GM19468 (cell line): ENCODE results near the gene TCP11X2.
"Not testable (repeated sequence)": the region's sequence is repeated elsewhere in the genome, so short reads cannot be mapped to it uniquely, and the experiment has no call there.

ENCODE experiments used
- ATAC-seq: cut with Tn5 transposase; IDR thresholded peaks from one replicate; pipeline ENCODE4 v1.9.1; 2021; ENCODE audit warnings: mild to moderate bottlenecking, moderate library complexity, moderate number of reproducible peaks; ENCODE audit not compliant: unreplicated experiment; ENCODE audit errors: extremely low read depth

Gene TCP11X2

DNA sequence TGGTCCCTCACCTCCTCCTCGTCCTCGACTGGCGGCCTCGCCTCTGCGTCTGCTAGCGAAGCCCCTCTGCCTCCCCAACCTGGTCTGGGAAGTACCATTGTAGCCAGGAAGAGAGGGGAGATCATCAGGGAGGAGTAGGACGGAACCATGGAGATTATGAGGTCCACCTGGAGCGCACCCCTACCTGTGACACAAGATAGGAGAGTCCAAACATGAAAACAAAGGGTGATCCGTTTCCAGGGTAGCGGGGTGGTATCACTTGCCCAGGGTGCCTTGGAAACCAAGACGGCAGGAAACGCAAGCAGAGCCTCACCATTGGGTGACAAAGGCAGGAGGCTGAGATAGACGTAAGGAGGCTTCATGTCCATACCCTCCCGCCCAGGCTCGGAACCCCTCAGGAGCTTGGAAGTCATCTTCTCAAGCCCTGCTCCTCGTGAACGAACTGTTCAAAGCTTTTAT lies at the start of gene TCP11X2:
Gene TCP11X2, minus strand, starts transcription at position 51 of the 459 bp plus-strand sequence.
- not testable (repeated sequence) for ATAC-seq

GRCh38 chrX:102517326-102517725 lies 45.7 kb upstream of the TCP11X2 start:
- ATAC-seq, result no peak

GRCh38 chrX:102515975-102516941 lies 44.6 kb upstream of the TCP11X2 start, which contains the start of gene TMSB15A:
TSS of gene TMSB15A (minus strand) at chrX:102516739.
- ATAC-seq, result no peak

- no peak for ATAC-seq
Measured at GRCh38 chrX:102514536-102514935, 42.9 kb upstream of the TCP11X2 start.

DNA sequence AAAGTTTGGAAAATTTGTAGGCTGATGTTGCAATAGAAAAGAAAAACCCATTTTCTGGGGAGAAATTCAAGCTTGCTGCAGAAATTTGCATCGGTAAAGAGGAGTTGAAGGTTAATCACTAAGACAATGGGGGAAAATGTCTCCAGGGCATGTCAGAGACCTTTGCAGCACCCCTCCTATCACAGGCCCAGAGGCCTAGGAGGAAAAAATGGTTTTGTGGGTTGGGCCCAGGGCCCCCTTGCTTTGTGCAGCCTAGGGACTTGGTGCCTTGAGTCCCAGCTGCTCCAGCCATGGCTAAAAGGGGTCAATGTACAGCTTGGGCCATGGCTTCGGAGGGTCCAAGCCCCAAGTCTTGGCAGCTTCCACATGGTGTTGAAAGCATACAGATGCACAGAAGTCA lies 27.1 kb upstream of the TCP11X2 start:
- no peak for ATAC-seq

GRCh38 chrX:102491766-102492165 lies 20.2 kb upstream of the TCP11X2 start:
- no peak for ATAC-seq

- ATAC-seq, result not testable (repeated sequence)
Measured at GRCh38 chrX:102478765-102479164, 7.2 kb upstream of the TCP11X2 start.

- ATAC-seq, result not testable (repeated sequence)
Measured at GRCh38 chrX:102470215-102470614, 1.4 kb downstream of the TCP11X2 start.

DNA sequence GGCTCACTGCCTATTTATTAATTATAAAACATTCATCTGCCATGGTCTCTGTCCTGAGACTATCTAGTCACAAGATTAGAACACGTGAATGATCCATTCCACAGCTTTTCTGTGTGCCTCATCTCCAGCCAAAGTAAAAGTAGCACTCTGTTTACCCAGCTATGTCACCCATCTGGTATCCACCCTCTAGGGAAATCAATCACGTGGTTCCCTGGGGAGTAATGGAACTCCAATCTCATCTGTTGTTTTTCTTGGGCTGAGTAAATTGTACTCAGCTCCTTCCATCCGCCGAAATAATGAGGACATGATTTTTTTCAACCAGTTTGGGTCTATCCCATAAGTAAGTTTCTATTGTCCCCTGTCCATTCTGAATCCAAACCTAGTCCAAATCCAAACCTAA lies 13.0 kb downstream of the TCP11X2 start:
- not testable (repeated sequence) for ATAC-seq

DNA sequence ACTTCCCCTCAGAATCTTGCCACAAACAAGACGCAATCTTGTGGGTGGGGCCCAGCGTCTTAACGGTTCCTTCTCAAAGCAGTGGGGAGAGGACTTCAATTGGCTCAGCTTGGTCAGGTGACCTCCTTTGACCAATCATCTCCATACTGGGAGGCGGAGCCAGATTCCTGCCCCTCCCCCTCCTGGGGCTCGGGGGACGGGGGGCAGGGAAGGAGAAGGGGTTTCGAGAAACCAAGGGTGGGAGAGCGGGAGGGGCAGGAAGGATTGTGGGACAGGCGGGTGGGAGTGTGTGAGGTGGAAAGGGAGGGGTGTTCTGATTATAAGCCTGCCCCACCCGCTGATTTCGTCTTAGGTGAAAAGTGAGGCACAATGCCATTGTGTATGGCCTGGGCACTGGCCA lies 31.7 kb downstream of the TCP11X2 start, which contains the start of gene NXF2B:
Gene NXF2B, minus strand, starts transcription at position 101 of the 400 bp plus-strand sequence. CDS start 59,972 bp downstream, outside the sequence.
- not testable (repeated sequence) for ATAC-seq

DNA sequence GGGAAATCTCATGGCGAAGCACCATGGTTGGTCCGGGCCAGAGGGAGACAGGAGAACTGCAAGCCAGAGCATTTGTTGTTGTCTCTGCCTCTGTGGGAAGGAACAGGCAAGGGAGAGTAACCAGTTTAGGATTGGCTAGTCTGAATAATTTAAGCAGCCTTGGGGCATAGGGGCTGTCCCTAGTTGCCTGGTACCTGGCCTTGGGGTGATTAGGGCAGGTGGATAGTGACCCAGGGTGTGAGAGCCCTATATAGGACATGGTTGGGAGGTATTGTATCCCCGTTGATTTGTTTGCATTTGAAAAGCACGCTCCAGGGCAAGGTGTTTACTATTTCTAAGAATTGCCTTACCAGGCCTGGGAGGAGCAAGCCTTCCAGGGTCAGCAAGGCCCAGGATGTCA lies 57.1 kb downstream of the TCP11X2 start:
- ATAC-seq, result not testable (repeated sequence)
